ENCODE data around the gene TFPT. TPM values are rescaled to one million over a fixed set of nuclear protein-coding genes. Genes with fewer than 3 reads are reported as not detected.

The TFPT gene
- total and polyA plus RNA-seq, 4 donors, result 12.1 to 32.9 (median 22.6) TPM

DNA sequence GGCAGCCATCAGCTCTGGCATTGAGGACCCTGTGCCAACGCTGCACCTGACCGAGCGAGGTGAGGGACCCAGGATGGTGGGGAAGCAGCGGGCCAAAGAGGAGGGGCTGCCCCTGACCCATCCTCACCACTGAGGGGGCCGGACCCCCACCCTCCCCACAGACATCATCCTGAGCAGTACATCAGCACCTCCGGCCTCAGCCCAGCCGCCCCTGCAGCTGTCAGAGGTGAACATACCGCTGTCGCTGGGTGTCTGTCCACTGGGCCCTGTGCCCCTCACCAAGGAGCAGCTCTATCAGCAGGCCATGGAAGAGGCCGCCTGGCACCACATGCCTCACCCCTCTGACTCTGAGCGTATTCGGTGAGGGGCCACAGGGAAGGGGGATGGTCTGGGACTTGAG lies 36.8 kb upstream of the TFPT start:
- 93 to 94% methylated on average over 12 of the region's 12 CpGs for WGBS, 2 donors
- no peak for ATAC-seq (ENCODE audit: insufficient read depth, low FRiP score)
- no peak overlapping the region for H3K9ac ChIP-seq (ENCODE audit: insufficient read depth in 1 of 2, low read length in 2 of 2)
- no peaks in the 10 kb centered on the region for H3K9me3 ChIP-seq (ENCODE audit: control insufficient read depth in 4 of 4, insufficient read depth in 3 of 4, low read length in 3 of 4)
- TF ChIP-seq, protein P1, sequence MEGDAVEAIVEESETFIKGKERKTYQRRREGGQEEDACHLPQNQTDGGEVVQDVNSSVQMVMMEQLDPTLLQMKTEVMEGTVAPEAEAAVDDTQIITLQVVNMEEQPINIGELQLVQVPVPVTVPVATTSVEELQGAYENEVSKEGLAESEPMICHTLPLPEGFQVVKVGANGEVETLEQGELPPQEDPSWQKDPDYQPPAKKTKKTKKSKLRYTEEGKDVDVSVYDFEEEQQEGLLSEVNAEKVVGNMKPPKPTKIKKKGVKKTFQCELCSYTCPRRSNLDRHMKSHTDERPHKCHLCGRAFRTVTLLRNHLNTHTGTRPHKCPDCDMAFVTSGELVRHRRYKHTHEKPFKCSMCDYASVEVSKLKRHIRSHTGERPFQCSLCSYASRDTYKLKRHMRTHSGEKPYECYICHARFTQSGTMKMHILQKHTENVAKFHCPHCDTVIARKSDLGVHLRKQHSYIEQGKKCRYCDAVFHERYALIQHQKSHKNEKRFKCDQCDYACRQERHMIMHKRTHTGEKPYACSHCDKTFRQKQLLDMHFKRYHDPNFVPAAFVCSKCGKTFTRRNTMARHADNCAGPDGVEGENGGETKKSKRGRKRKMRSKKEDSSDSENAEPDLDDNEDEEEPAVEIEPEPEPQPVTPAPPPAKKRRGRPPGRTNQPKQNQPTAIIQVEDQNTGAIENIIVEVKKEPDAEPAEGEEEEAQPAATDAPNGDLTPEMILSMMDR (IDR thresholded peaks at IDR 0.05; ENCODE audit: control extremely low read depth, extremely low read depth), result no peak
- H3K27me3 ChIP-seq (ENCODE audit: control insufficient read depth in 3 of 3, insufficient read depth in 3 of 3, low read length in 2 of 3), result no peaks in the 10 kb centered on the region
- peaks cover 14 to 92% (median 33%) of the 10 kb centered on the region in 4 donors for H3K36me3 ChIP-seq (ENCODE audit: control insufficient read depth in 4 of 4, insufficient read depth in 4 of 4, low read length in 4 of 4)
- no peak overlapping the region for H3K27ac ChIP-seq (ENCODE audit: low read depth in 1 of 2, low read length in 1 of 2)
- H3K4me1 ChIP-seq (ENCODE audit: control insufficient read depth in 5 of 5, insufficient read depth in 5 of 5, low read length in 5 of 5), result no peaks in the 10 kb centered on the region
- no peak for DNase-seq
- no peak overlapping the region for H3K4me3 ChIP-seq

DNA sequence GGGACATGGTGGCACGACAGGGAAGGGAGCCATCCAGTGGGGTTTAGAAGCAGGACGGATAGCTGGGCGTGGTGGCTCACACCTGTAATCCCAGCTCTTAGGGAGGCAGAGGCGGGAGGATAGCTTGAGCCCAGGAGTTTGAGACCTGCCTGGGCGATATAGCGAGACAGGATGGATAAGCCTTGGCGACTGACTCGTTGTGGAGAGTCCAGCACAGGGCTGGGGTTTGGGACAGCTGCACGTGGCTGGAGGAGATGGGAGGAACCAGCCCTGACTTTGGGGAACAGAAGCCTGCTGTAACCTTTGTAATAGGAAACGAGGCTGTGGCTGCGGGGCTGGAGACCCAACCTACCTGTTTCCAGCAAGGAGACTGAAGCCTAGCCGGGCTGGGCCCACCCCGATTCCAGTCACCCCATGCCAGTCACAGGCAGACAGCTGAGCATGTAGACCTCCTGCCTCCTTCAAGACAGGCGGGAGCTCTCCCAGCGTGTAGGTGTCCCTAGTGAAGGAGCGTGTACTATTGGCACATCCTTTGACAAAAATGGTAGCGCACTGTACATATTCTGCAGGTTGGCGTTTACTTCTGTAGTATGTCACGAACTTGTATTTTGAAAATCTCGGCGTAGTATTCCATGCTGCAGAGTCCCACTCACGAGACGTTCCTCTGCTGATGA lies 36.0 kb upstream of the TFPT start:
- H3K4me3 ChIP-seq, result no peak overlapping the region
- DNase-seq (no peak), ATAC-seq (ENCODE audit: insufficient read depth, low FRiP score) (no peak)
- no peak overlapping the region for H3K27ac ChIP-seq (ENCODE audit: low read depth in 1 of 2, low read length in 1 of 2)
- TF ChIP-seq, protein P1 (IDR thresholded peaks at IDR 0.05; ENCODE audit: control extremely low read depth, extremely low read depth), result no peak
- H3K9ac ChIP-seq (ENCODE audit: insufficient read depth in 1 of 2, low read length in 2 of 2), result no peak overlapping the region
- peaks cover 12 to 92% (median 37%) of the 10 kb centered on the region in 4 donors for H3K36me3 ChIP-seq (ENCODE audit: control insufficient read depth in 4 of 4, insufficient read depth in 4 of 4, low read length in 4 of 4)
- no peaks in the 10 kb centered on the region for H3K4me1 ChIP-seq (ENCODE audit: control insufficient read depth in 5 of 5, insufficient read depth in 5 of 5, low read length in 5 of 5)
- 88 to 91% methylated on average over 23 of the region's 23 CpGs for WGBS, 2 donors
- no peaks in the 10 kb centered on the region for H3K9me3 ChIP-seq (ENCODE audit: control insufficient read depth in 4 of 4, insufficient read depth in 3 of 4, low read length in 3 of 4)
- H3K27me3 ChIP-seq (ENCODE audit: control insufficient read depth in 3 of 3, insufficient read depth in 3 of 3, low read length in 2 of 3), result no peaks in the 10 kb centered on the region

DNA sequence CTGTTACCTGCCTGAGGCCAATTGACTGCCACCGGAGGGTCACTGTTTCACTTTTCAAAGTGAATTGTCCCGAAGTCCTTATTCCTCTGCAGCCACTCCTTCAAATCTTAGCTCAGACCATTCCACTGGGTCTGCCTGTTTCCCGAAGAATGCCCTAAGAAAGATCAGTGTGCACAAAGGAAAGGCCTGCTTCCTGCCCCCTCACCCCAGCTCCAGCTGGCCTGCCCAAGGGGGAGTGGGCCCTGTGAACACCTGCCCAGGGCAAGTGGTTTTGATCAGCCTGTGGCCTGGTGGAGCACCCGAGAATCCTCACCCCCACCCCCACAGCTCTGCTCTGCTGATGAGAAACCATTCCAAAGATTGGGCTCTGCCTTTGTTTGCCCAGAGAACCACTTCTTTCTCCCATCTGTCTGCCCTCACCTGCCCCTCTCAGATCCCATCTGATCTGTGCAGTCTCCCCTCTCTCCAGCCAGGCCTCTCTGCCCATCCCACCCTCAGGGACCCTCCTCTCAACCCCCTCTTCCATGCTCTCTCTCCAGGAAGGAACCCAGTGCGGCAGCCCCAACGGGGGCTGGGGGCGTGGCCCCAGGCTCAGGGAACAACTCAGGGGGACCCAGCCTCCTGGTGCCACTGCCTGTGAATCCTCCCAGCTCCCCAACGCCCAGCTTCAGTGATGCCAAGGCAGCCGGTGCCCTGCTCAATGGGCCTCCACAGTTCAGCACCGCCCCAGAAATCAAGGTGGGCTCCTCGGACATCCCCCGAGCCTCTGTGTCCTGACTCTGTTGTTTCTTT lies 33.8 kb upstream of the TFPT start:
- no peaks in the 10 kb centered on the region for H3K27me3 ChIP-seq (ENCODE audit: control insufficient read depth in 3 of 3, insufficient read depth in 3 of 3, low read length in 2 of 3)
- DNase-seq (no peak), ATAC-seq (ENCODE audit: insufficient read depth, low FRiP score) (no peak)
- no peak overlapping the region for H3K9ac ChIP-seq (ENCODE audit: insufficient read depth in 1 of 2, low read length in 2 of 2)
- no peak overlapping the region for H3K27ac ChIP-seq (ENCODE audit: low read depth in 1 of 2, low read length in 1 of 2)
- H3K4me3 ChIP-seq, result no peak overlapping the region
- peaks cover 14 to 94% (median 52%) of the 10 kb centered on the region in 4 donors for H3K36me3 ChIP-seq (ENCODE audit: control insufficient read depth in 4 of 4, insufficient read depth in 4 of 4, low read length in 4 of 4)
- 79 to 89% methylated on average over 12 of the region's 12 CpGs for WGBS, 2 donors
- no peaks in the 10 kb centered on the region for H3K9me3 ChIP-seq (ENCODE audit: control insufficient read depth in 4 of 4, insufficient read depth in 3 of 4, low read length in 3 of 4)
- TF ChIP-seq, protein P1 (IDR thresholded peaks at IDR 0.05; ENCODE audit: control extremely low read depth, extremely low read depth), result no peak
- H3K4me1 ChIP-seq (ENCODE audit: control insufficient read depth in 5 of 5, insufficient read depth in 5 of 5, low read length in 5 of 5), result no peaks in the 10 kb centered on the region
